H1 (cell line): ENCODE data around the gene GPRC5D. TPM values are rescaled to one million over a fixed set of nuclear protein-coding genes. Genes with fewer than 3 reads are reported as not detected.

Experiments used
- CTCF ChIA-PET: fragments of 300-600 bp; sonication (Branson Sonifier 250); formaldehyde crosslinking; loops from one replicate; lab custom pipeline; 2021; ENCODE audit not compliant: partially characterized antibody; lab: Charles Lee
- POLR2A ChIA-PET: fragments of 300-600 bp; sonication (Branson Sonifier 250); formaldehyde crosslinking; loops from one replicate; lab custom pipeline; 2021; ENCODE audit warnings: inconsistent platforms; ENCODE audit not compliant: partially characterized antibody; lab: Charles Lee
- DNase-seq, 2 experiments: peaks; one replicate each; pipeline versions ENCODE4 v3.0.0 to v3.0.0-alpha.2; 2010 to 2022; ENCODE audit warnings: low spot score in 2 of 2, low read depth in 1 of 2, mixed read lengths in 1 of 2
- FAIRE-seq: peaks from 2 replicates; lab custom pipeline; 2011; peaks lifted over from hg19 to GRCh38; lab: Jason Lieb, UNC
- H2AFZ ChIP-seq: 2 replicates; pipeline ENCODE4 v1.8.1; 2012; ENCODE audit warnings: low read length, inconsistent platforms
- H2AK5ac ChIP-seq: 2 replicates; pipeline ENCODE4 v1.6.1; 2013; ENCODE audit warnings: low read depth, low read length
- H2BK120ac ChIP-seq: replicated peaks from 2 replicates; pipeline ENCODE3; 2013; ENCODE audit warnings: low read depth, low read length, inconsistent platforms
- H2BK12ac ChIP-seq: 2 replicates; pipeline ENCODE4 v1.6.1; 2013; ENCODE audit warnings: low read depth, low read length
- H2BK15ac ChIP-seq: 2 replicates; pipeline ENCODE4 v1.6.1; 2013; ENCODE audit warnings: low read length
- H2BK20ac ChIP-seq: 2 replicates; pipeline ENCODE4 v1.6.1; 2013; ENCODE audit warnings: low read length
- H2BK5ac ChIP-seq: 2 replicates; pipeline ENCODE4 v1.6.1; 2013; ENCODE audit warnings: low read depth, low read length
- H3K14ac ChIP-seq: 2 replicates; pipeline ENCODE4 v1.6.1; 2013; ENCODE audit warnings: inconsistent platforms; ENCODE audit not compliant: insufficient read length
- H3K18ac ChIP-seq: 2 replicates; pipeline ENCODE4 v1.6.1; 2013; ENCODE audit warnings: low read length; ENCODE audit errors: extremely low read depth
- H3K23ac ChIP-seq: 2 replicates; pipeline ENCODE4 v1.6.1; 2013; ENCODE audit warnings: inconsistent platforms; ENCODE audit not compliant: insufficient read length
- H3K23me2 ChIP-seq: 2 replicates; pipeline ENCODE4 v1.6.1; 2013; ENCODE audit warnings: low read depth, low read length
- H3K27ac ChIP-seq: 2 replicates; pipeline ENCODE4 v1.6.1; 2011; ENCODE audit warnings: low read depth, low read length, inconsistent platforms
- H3K27me3 ChIP-seq, 4 experiments: replicated peaks in 1 of 4; 1 replicate in 1 of 4; 2 replicates in 3 of 4; pipeline versions ENCODE4 v1.6.1 to v1.8.1; 2011 to 2013; ENCODE audit warnings: low read length in 3 of 4, mild to moderate bottlenecking in 3 of 4, inconsistent platforms in 2 of 4, mixed read lengths in 2 of 4, moderate library complexity in 1 of 4; ENCODE audit not compliant: control insufficient read depth in 3 of 4, insufficient read depth in 3 of 4; ENCODE audit errors: extremely low read depth in 1 of 4
- H3K36me3 ChIP-seq, 4 experiments: 2 replicates each; pipeline versions ENCODE4 v1.6.1 to v1.8.1; 2011 to 2013; ENCODE audit warnings: mild to moderate bottlenecking in 4 of 4, low read length in 3 of 4, moderate library complexity in 2 of 4, control low read depth in 1 of 4, inconsistent platforms in 1 of 4; ENCODE audit not compliant: insufficient read depth in 4 of 4, control insufficient read depth in 2 of 4
- H3K4ac ChIP-seq: replicated peaks from 2 replicates; pipeline ENCODE3; 2013; ENCODE audit warnings: low read length, low read depth, mixed read lengths, inconsistent platforms; ENCODE audit not compliant: insufficient read length
- H3K4me1 ChIP-seq, 4 experiments: replicated peaks in 1 of 4; 1 replicate in 1 of 4; 2 replicates in 3 of 4; pipeline versions ENCODE4 v1.6.1 to v1.8.1; 2011 to 2013; ENCODE audit warnings: low read length in 3 of 4, inconsistent platforms in 2 of 4, mixed read lengths in 1 of 4; ENCODE audit not compliant: insufficient read depth in 4 of 4, control insufficient read depth in 3 of 4
- H3K4me2 ChIP-seq, 2 experiments: 2 replicates each; pipeline versions ENCODE4 v1.6.1 to v1.8.1; 2011 to 2013; ENCODE audit warnings: low read depth in 2 of 2, low read length in 2 of 2, control low read depth in 1 of 2, inconsistent platforms in 1 of 2, mild to moderate bottlenecking in 1 of 2; ENCODE audit not compliant: insufficient read depth in 1 of 2
- H3K4me3 ChIP-seq, 4 experiments: fragments of 200-600, 300-600 bp in 1 of 4; sonication (generic), shearing (Covaris generic), sonication (Bioruptor Twin) in 1 of 4; 2 replicates each; pipeline versions ENCODE4 v1.5.1 to v1.8.1; 2011 to 2016; ENCODE audit warnings: low read length in 4 of 4, low read depth in 3 of 4, control low read depth in 2 of 4, inconsistent platforms in 2 of 4, mild to moderate bottlenecking in 2 of 4, mixed read lengths in 1 of 4, moderate library complexity in 1 of 4; ENCODE audit not compliant: insufficient read depth in 2 of 4; ENCODE audit errors: extremely low read depth in 1 of 4
- H3K56ac ChIP-seq: replicated peaks from 2 replicates; pipeline ENCODE3; 2013; ENCODE audit warnings: low read depth, mild to moderate bottlenecking, mixed read lengths, low read length, inconsistent platforms; ENCODE audit not compliant: insufficient read length
- H3K79me1 ChIP-seq: 2 replicates; pipeline ENCODE4 v1.6.1; 2013; ENCODE audit warnings: low read depth, low read length, control low read depth
- H3K79me2 ChIP-seq, 2 experiments: 2 replicates each; pipeline versions ENCODE4 v1.6.1 to v1.8.1; 2012 to 2013; ENCODE audit warnings: low read length in 2 of 2, mild to moderate bottlenecking in 2 of 2, inconsistent platforms in 1 of 2; ENCODE audit not compliant: insufficient read depth in 2 of 2, control insufficient read depth in 1 of 2
- H3K9ac ChIP-seq, 4 experiments: replicated peaks in 1 of 4; 1 replicate in 1 of 4; 2 replicates in 3 of 4; pipeline versions ENCODE4 v1.6.1 to v1.8.1; 2011 to 2013; ENCODE audit warnings: low read depth in 3 of 4, low read length in 3 of 4, control low read depth in 2 of 4, mild to moderate bottlenecking in 2 of 4, moderate library complexity in 2 of 4, inconsistent platforms in 1 of 4; ENCODE audit errors: extremely low read depth in 1 of 4
- H3K9me3 ChIP-seq, 2 experiments: 2 replicates each; pipeline versions ENCODE4 v1.6.1 to v1.8.1; 2012 to 2013; ENCODE audit warnings: mild to moderate bottlenecking in 2 of 2, moderate library complexity in 2 of 2, control low read depth in 1 of 2, inconsistent platforms in 1 of 2, low read depth in 1 of 2, low read length in 1 of 2, mixed read lengths in 1 of 2; ENCODE audit not compliant: insufficient read depth in 2 of 2
- H4K20me1 ChIP-seq, 2 experiments: replicated peaks in 1 of 2; 2 replicates each; pipeline versions ENCODE3 to v1.8.1; 2011 to 2013; ENCODE audit warnings: inconsistent platforms in 2 of 2, low read length in 2 of 2, mild to moderate bottlenecking in 1 of 2; ENCODE audit not compliant: insufficient read depth in 2 of 2, control insufficient read depth in 1 of 2
- H4K5ac ChIP-seq: 2 replicates; pipeline ENCODE4 v1.6.1; 2013; ENCODE audit warnings: low read length, low read depth, mixed read lengths, inconsistent platforms; ENCODE audit not compliant: insufficient read length
- H4K8ac ChIP-seq: 2 replicates; pipeline ENCODE4 v1.8.0; 2013; ENCODE audit warnings: mild to moderate bottlenecking, moderate library complexity, low read length, inconsistent platforms; ENCODE audit not compliant: insufficient read depth; ENCODE audit errors: extremely low read depth
- H4K91ac ChIP-seq: replicated peaks from 2 replicates; pipeline ENCODE3; 2013; ENCODE audit warnings: low read length, mixed read lengths, inconsistent platforms; ENCODE audit not compliant: insufficient read length
- BRCA1 ChIP-seq: IDR thresholded peaks from 2 replicates; pipeline ENCODE4 v1.6.1; 2012; ENCODE audit warnings: low read depth, low read length, improper control_type of control experiment
- EZH2 ChIP-seq: fragments of 200-600 bp; sonication (generic); IDR thresholded peaks from 2 replicates; pipeline ENCODE4 v1.7.1; 2012; ENCODE audit warnings: low read depth, mild to moderate bottlenecking, moderate library complexity, low read length, inconsistent platforms; ENCODE audit not compliant: severe bottlenecking
- JUN ChIP-seq: IDR thresholded peaks from 2 replicates; pipeline ENCODE4 v1.6.1; 2011; ENCODE audit warnings: low read depth, mild to moderate bottlenecking, improper control_type of control experiment, low read length
- RBBP5 ChIP-seq: IDR thresholded peaks from 2 replicates; pipeline ENCODE4 v1.7.1; 2012; ENCODE audit warnings: low read depth, mild to moderate bottlenecking, inconsistent platforms, low read length, moderate library complexity, borderline replicate concordance
- RXRA ChIP-seq: IDR thresholded peaks from 2 replicates; pipeline ENCODE4 v1.6.1; 2011; ENCODE audit warnings: low read depth, mild to moderate bottlenecking, low read length, moderate library complexity; ENCODE audit not compliant: insufficient read depth
- TEAD4 ChIP-seq: IDR thresholded peaks from 2 replicates; pipeline ENCODE4 v1.6.1; 2012; ENCODE audit warnings: low read depth, low read length, inconsistent platforms, mixed read lengths
- WGBS, 2 experiments: shearing (Covaris generic) in 1 of 2; methylation state at CpG; one replicate each; pipeline versions ENCODE4 v1.1.6 to v1.1.7; 2013 to 2015; ENCODE audit warnings: low lambda C conversion rate in 2 of 2, mixed read lengths in 2 of 2, inconsistent platforms in 1 of 2, low coverage in 1 of 2, missing lambda C conversion rate in 1 of 2; ENCODE audit not compliant: insufficient replicate concordance in 2 of 2, insufficient coverage in 1 of 2, insufficient read length in 1 of 2; ENCODE audit errors: extremely low coverage in 1 of 2, missing lambda C conversion rate in 1 of 2; 5-methylcytosine and 5-hydroxymethylcytosine counted together
- polyA plus RNA-seq, 7 experiments: library from polyadenylated mRNA; depleted of rRNA in 3 of 7; stranded (reverse) in 5 of 7; unstranded in 2 of 7; fragments of >200 nt in 5 of 7; fragments of 200-250 nt in 2 of 7; gene quantifications; 1 replicate in 5 of 7; 2 replicates in 1 of 7; 4 replicates in 1 of 7; pipeline versions ENCODE4 v1.2.1 to v1.2.3, GENCODE V29; 2011 to 2013; ENCODE audit warnings: missing spikeins in 2 of 7, mixed read lengths in 2 of 7
- total RNA-seq: library from RNA; stranded (reverse); fragmentation: NEBNext Ultra II Directional; extraction: Animal tissue kit (Norgen Biotek cat#: 25700); gene quantifications from 2 replicates; pipeline ENCODE4 v1.2.1, GENCODE V29; 2021

Gene GPRC5D
- total and polyA plus RNA-seq, 2 of the 8 experiments (the other 6 are each of a cell fraction or from before 2014, with no cell fraction given), result 0.45 TPM; not detected in 1

DNA sequence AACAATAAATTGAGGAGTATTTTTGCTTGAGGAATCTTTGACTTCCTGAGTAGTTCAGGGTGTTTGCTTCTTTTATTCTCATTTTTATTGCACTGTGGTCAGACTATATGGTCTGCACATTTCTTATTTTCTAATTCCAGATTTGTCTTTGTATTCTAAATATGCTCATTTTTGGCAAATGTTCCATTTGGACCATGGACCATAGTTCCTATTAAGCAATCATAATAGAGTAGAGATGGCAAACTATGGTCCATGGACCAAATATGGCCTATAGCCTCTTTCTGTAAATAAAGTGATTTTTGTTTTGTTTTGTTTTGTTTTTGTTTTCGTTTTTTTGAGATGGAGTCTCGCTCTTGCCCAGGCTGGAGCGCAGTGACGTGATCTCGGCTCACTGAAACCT, 58.5 kb downstream of the GPRC5D start:
- no peaks in the 10 kb centered on the region for H3K36me3 ChIP-seq
- no peak overlapping the region; a peak in 1 of 4 replicates for H3K4me2 ChIP-seq
- H2BK5ac ChIP-seq, result no peak overlapping the region
- H3K23ac ChIP-seq, result no peak overlapping the region
- no peaks in the 10 kb centered on the region for H3K79me1 ChIP-seq
- no peak overlapping the region for H2AK5ac ChIP-seq
- no peak overlapping the region for H2AFZ ChIP-seq
- H3K56ac ChIP-seq, result no peak overlapping the region
- no peak overlapping the region for H2BK12ac ChIP-seq
- H4K20me1 ChIP-seq, result no peaks in the 10 kb centered on the region
- DNase-seq (no peak), FAIRE-seq (no peak)
- H3K4me3 ChIP-seq, result no peak overlapping the region
- CTCF ChIA-PET, result interaction anchor here (1.0 to 3.6 kb wide), 7 partner anchors 16 to 104 kb away, joined by 3 to 14 read pairs (median 4); no protein-coding TSS in a partner anchor
- no peak overlapping the region for H3K14ac ChIP-seq
- H2BK15ac ChIP-seq, result no peak overlapping the region
- no peaks in the 10 kb centered on the region for H3K79me2 ChIP-seq
- peaks cover 0 to 36% (median 23%) of the 10 kb centered on the region in 4 experiments; a peak in 6 of 7 replicates for H3K27me3 ChIP-seq
- H3K18ac ChIP-seq, result no peak overlapping the region
- H3K9ac ChIP-seq, result no peak overlapping the region
- no peak overlapping the region for H4K8ac ChIP-seq
- H4K5ac ChIP-seq, result no peak overlapping the region
- no peak overlapping the region for H2BK120ac ChIP-seq
- no peaks in the 10 kb centered on the region for H3K9me3 ChIP-seq
- peaks cover 11% of the 10 kb centered on the region; the same call in 1 of the 2 replicates for H3K23me2 ChIP-seq
- H2BK20ac ChIP-seq, result no peak overlapping the region
- POLR2A ChIA-PET, result no interaction called here
- H3K27ac ChIP-seq, result no peak overlapping the region
- no peak overlapping the region for H4K91ac ChIP-seq
- peaks cover 6 to 13% (median 9%) of the 10 kb centered on the region in 4 experiments; a peak in 5 of 7 replicates for H3K4me1 ChIP-seq
- 94% methylated on average over 5 of the region's 5 CpGs; no CpG with 5 or more reads in 1 of the 2 experiments for WGBS, 2 experiments
- H3K4ac ChIP-seq, result no peak overlapping the region
- no peak for TF ChIP-seq JUN
- TF ChIP-seq TEAD4, result no peak
- no peak for TF ChIP-seq BRCA1
- no peak for TF ChIP-seq RBBP5
- no peak for TF ChIP-seq RXRA
- no peak for TF ChIP-seq EZH2
